IPS-18a (cell line): ENCODE data around the gene PIGC.

Experiments used
- H3K27ac ChIP-seq: one replicate; pipeline ENCODE4 v1.5.1; 2013; ENCODE audit warnings: low read length
- H3K27me3 ChIP-seq: one replicate; pipeline ENCODE4 v1.6.1; 2013; ENCODE audit warnings: mild to moderate bottlenecking, low read length; ENCODE audit not compliant: control insufficient read depth, insufficient read depth
- H3K36me3 ChIP-seq: one replicate; pipeline ENCODE4 v1.6.1; 2013; ENCODE audit warnings: low read depth, low read length; ENCODE audit not compliant: control insufficient read depth
- H3K4me1 ChIP-seq: one replicate; pipeline ENCODE4 v1.6.1; 2013; ENCODE audit warnings: low read depth, low read length; ENCODE audit not compliant: control insufficient read depth
- H3K4me3 ChIP-seq: one replicate; pipeline ENCODE4 v1.5.1; 2013; ENCODE audit warnings: low read length
- H3K9ac ChIP-seq: one replicate; pipeline ENCODE4 v1.6.1; 2013; ENCODE audit warnings: mild to moderate bottlenecking, low read length, moderate library complexity
- H3K9me3 ChIP-seq: one replicate; pipeline ENCODE4 v1.6.1; 2013; ENCODE audit warnings: low read depth, low read length; ENCODE audit not compliant: control insufficient read depth

Gene PIGC

GRCh38 chr1:172427191-172427590 is 16.7 kb downstream of the PIGC start:
- peaks cover 3% of the 10 kb centered on the region for H3K4me1 ChIP-seq
- H3K4me3 ChIP-seq = no peak overlapping the region
- no peaks in the 10 kb centered on the region for H3K9me3 ChIP-seq
- H3K27me3 ChIP-seq = no peaks in the 10 kb centered on the region
- no peak overlapping the region for H3K27ac ChIP-seq
- no peak overlapping the region for H3K9ac ChIP-seq
- H3K36me3 ChIP-seq = no peaks in the 10 kb centered on the region

GRCh38 chr1:172425339-172425738 is 18.5 kb downstream of the PIGC start:
- Histone ChIP-seq H3K27me3 (no peaks in the 10 kb centered on the region), H3K27ac (no peak overlapping the region), H3K36me3 (no peaks in the 10 kb centered on the region), H3K9me3 (no peaks in the 10 kb centered on the region), H3K4me3 (no peak overlapping the region), H3K9ac (no peak overlapping the region), H3K4me1 (peaks cover 4% of the 10 kb centered on the region)

GRCh38 chr1:172423336-172423735 is 20.5 kb downstream of the PIGC start:
- no peaks in the 10 kb centered on the region for H3K27me3 ChIP-seq
- H3K4me1 ChIP-seq = peaks cover 7% of the 10 kb centered on the region
- no peak overlapping the region for H3K9ac ChIP-seq
- H3K36me3 ChIP-seq = no peaks in the 10 kb centered on the region
- H3K9me3 ChIP-seq = no peaks in the 10 kb centered on the region
- no peak overlapping the region for H3K27ac ChIP-seq
- H3K4me3 ChIP-seq = no peak overlapping the region

- H3K27ac ChIP-seq = no peak overlapping the region
- H3K36me3 ChIP-seq = no peaks in the 10 kb centered on the region
- H3K27me3 ChIP-seq = no peaks in the 10 kb centered on the region
- no peaks in the 10 kb centered on the region for H3K9me3 ChIP-seq
- H3K9ac ChIP-seq = no peak overlapping the region
- H3K4me1 ChIP-seq = peaks cover 14% of the 10 kb centered on the region
- no peak overlapping the region for H3K4me3 ChIP-seq
These were observed 21.8 kb downstream of the PIGC start for GRCh38 chr1:172421974-172422604.

GRCh38 chr1:172420385-172420784 is 23.5 kb downstream of the PIGC start, which contains the start of gene C1orf105:
C1orf105 (plus strand) TSS chr1:172420685; CDS start chr1:172420886, 201 bp downstream.
- no peaks in the 10 kb centered on the region for H3K27me3 ChIP-seq
- peaks cover 14% of the 10 kb centered on the region for H3K4me1 ChIP-seq
- no peaks in the 10 kb centered on the region for H3K36me3 ChIP-seq
- H3K9ac ChIP-seq = no peak within 1 kb of the TSS
- no peaks in the 10 kb centered on the region for H3K9me3 ChIP-seq
- H3K4me3 ChIP-seq = no peak within 1 kb of the TSS
- H3K27ac ChIP-seq = no peak within 1 kb of the TSS

GRCh38 chr1:172417557-172417956 is 26.3 kb downstream of the PIGC start:
- Histone ChIP-seq H3K4me3 (no peak overlapping the region), H3K27ac (no peak overlapping the region), H3K4me1 (peaks cover 14% of the 10 kb centered on the region)

GRCh38 chr1:172416496-172417035 is 27.3 kb downstream of the PIGC start:
- Histone ChIP-seq H3K27me3 (no peaks in the 10 kb centered on the region), H3K36me3 (no peaks in the 10 kb centered on the region), H3K27ac (no peak overlapping the region), H3K4me3 (no peak overlapping the region), H3K4me1 (peaks cover 10% of the 10 kb centered on the region), H3K9me3 (no peaks in the 10 kb centered on the region), H3K9ac (no peak overlapping the region)

More at GRCh38 chr1:172417557-172417956, 26.3 kb downstream of the PIGC start:
- Histone ChIP-seq H3K9ac (no peak overlapping the region), H3K27me3 (no peaks in the 10 kb centered on the region), H3K36me3 (no peaks in the 10 kb centered on the region), H3K9me3 (no peaks in the 10 kb centered on the region)

GRCh38 chr1:172414331-172414730 is 29.5 kb downstream of the PIGC start:
- Histone ChIP-seq H3K36me3 (no peaks in the 10 kb centered on the region), H3K9me3 (no peaks in the 10 kb centered on the region), H3K4me1 (peaks cover 9% of the 10 kb centered on the region), H3K27me3 (no peaks in the 10 kb centered on the region), H3K9ac (no peak overlapping the region), H3K4me3 (no peak overlapping the region), H3K27ac (no peak overlapping the region)

- Histone ChIP-seq H3K36me3 (no peaks in the 10 kb centered on the region), H3K4me3 (no peak overlapping the region), H3K4me1 (no peaks in the 10 kb centered on the region), H3K9ac (no peak overlapping the region), H3K27me3 (no peaks in the 10 kb centered on the region), H3K27ac (no peak overlapping the region), H3K9me3 (no peaks in the 10 kb centered on the region)
These were observed 32.0 kb downstream of the PIGC start for GRCh38 chr1:172411791-172412338.

- no peaks in the 10 kb centered on the region for H3K36me3 ChIP-seq
- H3K27ac ChIP-seq = no peak overlapping the region
- no peaks in the 10 kb centered on the region for H3K9me3 ChIP-seq
- no peak overlapping the region for H3K4me3 ChIP-seq
- H3K4me1 ChIP-seq = no peaks in the 10 kb centered on the region
- H3K27me3 ChIP-seq = no peaks in the 10 kb centered on the region
- no peak overlapping the region for H3K9ac ChIP-seq
These were observed 33.8 kb downstream of the PIGC start for GRCh38 chr1:172410027-172410426.

- Histone ChIP-seq H3K36me3 (no peaks in the 10 kb centered on the region), H3K9me3 (no peaks in the 10 kb centered on the region), H3K27me3 (no peaks in the 10 kb centered on the region), H3K9ac (no peak overlapping the region), H3K4me3 (no peak overlapping the region), H3K4me1 (no peaks in the 10 kb centered on the region), H3K27ac (no peak overlapping the region)
These were observed 34.9 kb downstream of the PIGC start for GRCh38 chr1:172408958-172409357.

GRCh38 chr1:172406968-172407367 is 36.9 kb downstream of the PIGC start:
- H3K9me3 ChIP-seq = no peaks in the 10 kb centered on the region
- H3K9ac ChIP-seq = no peak overlapping the region
- no peak overlapping the region for H3K27ac ChIP-seq
- H3K36me3 ChIP-seq = no peaks in the 10 kb centered on the region
- H3K27me3 ChIP-seq = no peaks in the 10 kb centered on the region
- H3K4me3 ChIP-seq = no peak overlapping the region
- no peaks in the 10 kb centered on the region for H3K4me1 ChIP-seq
